ENCODE results near the gene CLCN5. TPM values are rescaled to one million over a fixed set of nuclear protein-coding genes. Genes with fewer than 3 reads are reported as not detected.

The CLCN5 gene
- total RNA-seq, 1 experiment from 2014 or later, result 10.7 TPM

GRCh38 chrX:49991758-49992157 is 69.4 kb downstream of the CLCN5 start:
- DNase-seq (ENCODE audit: low spot score) (no peak), ATAC-seq (no peak)
- Mint-ChIP-seq H3K27me3 (ENCODE audit: low read depth) (no peaks in the 10 kb centered on the region), H3K4me1 (peaks cover 21% of the 10 kb centered on the region), H3K9me3 (peaks cover 5% of the 10 kb centered on the region), H3K36me3 (no peaks in the 10 kb centered on the region), H3K4me3 (no peak overlapping the region), H3K27ac (no peak overlapping the region)
- ChIA-PET POLR2A (no interaction called here), CTCF (no interaction called here)
- no peak for TF ChIP-seq FOXJ3 (CRISPR knock-in tag; IDR thresholded peaks at IDR 0.05; ENCODE audit: borderline replicate concordance)
- TF ChIP-seq AR (CRISPR knock-in tag; IDR thresholded peaks at IDR 0.05), result no peak
- no peak for TF ChIP-seq MAX (CRISPR knock-in tag; IDR thresholded peaks at IDR 0.05)

- no peak for ATAC-seq
- Mint-ChIP-seq H3K9me3 (peaks cover 5% of the 10 kb centered on the region), H3K4me3 (no peak overlapping the region), H3K27me3 (ENCODE audit: low read depth) (no peaks in the 10 kb centered on the region), H3K4me1 (peaks cover 21% of the 10 kb centered on the region), H3K27ac (no peak overlapping the region), H3K36me3 (no peaks in the 10 kb centered on the region)
- TF ChIP-seq EMX1 (CRISPR knock-in tag; IDR thresholded peaks at IDR 0.05) (no peak), MLX (CRISPR knock-in tag; IDR thresholded peaks at IDR 0.05) (no peak), FOXP1 (CRISPR knock-in tag; IDR thresholded peaks at IDR 0.05; ENCODE audit: borderline replicate concordance) (no peak), IRF1 (CRISPR knock-in tag; IDR thresholded peaks at IDR 0.05) (no peak)
- DNase-seq (ENCODE audit: low spot score), result no peak
- CTCF ChIA-PET, result no interaction called here
- POLR2A ChIA-PET, result no interaction called here
These were observed 70.5 kb downstream of the CLCN5 start for GRCh38 chrX:49992853-49993252.

GRCh38 chrX:49993661-49994060 is 71.3 kb downstream of the CLCN5 start:
- POLR2A ChIA-PET, result no interaction called here
- Mint-ChIP-seq H3K4me3 (no peak overlapping the region), H3K36me3 (no peaks in the 10 kb centered on the region), H3K4me1 (peaks cover 16% of the 10 kb centered on the region), H3K27me3 (ENCODE audit: low read depth) (no peaks in the 10 kb centered on the region), H3K27ac (no peak overlapping the region), H3K9me3 (peaks cover 5% of the 10 kb centered on the region)
- TF ChIP-seq ZNF671 (CRISPR knock-in tag; IDR thresholded peaks at IDR 0.05) (no peak), CBFB (CRISPR knock-in tag; IDR thresholded peaks at IDR 0.05; ENCODE audit: low read depth) (no peak), ELF4 (CRISPR knock-in tag; IDR thresholded peaks at IDR 0.05; ENCODE audit: low read depth) (no peak), ZNF512 (CRISPR knock-in tag; IDR thresholded peaks at IDR 0.05; ENCODE audit: borderline replicate concordance) (no peak), NFE2L1 (CRISPR knock-in tag; IDR thresholded peaks at IDR 0.05) (no peak)
- no peak for ATAC-seq
- no peak for DNase-seq (ENCODE audit: low spot score)
- CTCF ChIA-PET, result no interaction called here

GRCh38 chrX:49995107-49995731 is 72.8 kb downstream of the CLCN5 start:
- ChIA-PET CTCF (no interaction called here), POLR2A (interaction anchor here (0.7 kb wide), 1 partner anchor 62 kb away, joined by 3 read pairs; no protein-coding TSS in a partner anchor)
- no peaks in the 10 kb centered on the region for H3K27me3 Mint-ChIP-seq (ENCODE audit: low read depth)
- H3K36me3 Mint-ChIP-seq, result no peaks in the 10 kb centered on the region
- no peak overlapping the region for H3K4me3 Mint-ChIP-seq
- no peak overlapping the region for H3K27ac Mint-ChIP-seq
- no peak for DNase-seq (ENCODE audit: low spot score)
- peaks cover 5% of the 10 kb centered on the region for H3K9me3 Mint-ChIP-seq
- peaks cover 16% of the 10 kb centered on the region for H3K4me1 Mint-ChIP-seq
- peak; percentile 43; the same call in 1 of the 2 replicates for ATAC-seq
- TF ChIP-seq TP53 (CRISPR knock-in tag; IDR thresholded peaks at IDR 0.05) (no peak), CDX4 (CRISPR knock-in tag; IDR thresholded peaks at IDR 0.05; ENCODE audit: borderline replicate concordance) (no peak), USF1 (CRISPR knock-in tag; IDR thresholded peaks at IDR 0.05) (no peak), IRF1 (CRISPR knock-in tag; IDR thresholded peaks at IDR 0.05) (no peak), GTF2I (CRISPR knock-in tag; conservative IDR thresholded peaks at IDR 0.05) (no peak), ZNF317 (CRISPR knock-in tag; IDR thresholded peaks at IDR 0.05; ENCODE audit: borderline replicate concordance, low read depth) (no peak), ATF1 (CRISPR knock-in tag; IDR thresholded peaks at IDR 0.05) (no peak), NR1H2 (CRISPR knock-in tag; IDR thresholded peaks at IDR 0.05) (no peak)
